ENCODE data around the gene P2RY8. TPM values are rescaled to one million over a fixed set of nuclear protein-coding genes. Genes with fewer than 3 reads are reported as not detected.
"Not testable (repeated sequence)": the region's sequence is repeated elsewhere in the genome, so short reads cannot be mapped to it uniquely, and the experiment has no call there.

Gene P2RY8
- total RNA-seq, 2 experiments from 2014 or later, result 24.7 to 25.5 TPM

GRCh38 chrX:1545776-1546408, 8.9 kb upstream of the P2RY8 start:
- ChIA-PET CTCF (no interaction called here), POLR2A (no interaction called here)

- ChIA-PET POLR2A (no interaction called here), CTCF (no interaction called here)
These were observed 6.2 kb upstream of the P2RY8 start for GRCh38 chrX:1542994-1543725.

GRCh38 chrX:1539146-1539545, 2.2 kb upstream of the P2RY8 start:
- CTCF ChIA-PET, result not testable (repeated sequence)

GRCh38 chrX:1537716-1538090, 718 bp upstream of the P2RY8 start:
- POLR2A ChIA-PET, CTCF ChIA-PET: not testable (repeated sequence)

More at GRCh38 chrX:1539146-1539545, 2.2 kb upstream of the P2RY8 start:
- POLR2A ChIA-PET, result not testable (repeated sequence)

- CTCF ChIA-PET, result no interaction called here
- POLR2A ChIA-PET, result no interaction called here
These were observed 314 bp downstream of the P2RY8 start for GRCh38 chrX:1536712-1537030.

- CTCF ChIA-PET, result no interaction called here
These were observed 1.5 kb downstream of the P2RY8 start for GRCh38 chrX:1535241-1536041.

GRCh38 chrX:1534301-1535168, 2.5 kb downstream of the P2RY8 start:
- CTCF ChIA-PET, result no interaction called here
- POLR2A ChIA-PET, result no interaction called here

More at GRCh38 chrX:1535241-1536041, 1.5 kb downstream of the P2RY8 start:
- POLR2A ChIA-PET, result no interaction called here

- ChIA-PET CTCF (no interaction called here), POLR2A (no interaction called here)
These were observed 3.9 kb downstream of the P2RY8 start for GRCh38 chrX:1533058-1533457.

- POLR2A ChIA-PET, result no interaction called here
- CTCF ChIA-PET, result no interaction called here
These were observed 5.7 kb downstream of the P2RY8 start for GRCh38 chrX:1531096-1531890.

GRCh38 chrX:1529756-1530155, 7.2 kb downstream of the P2RY8 start:
- POLR2A ChIA-PET, result no interaction called here

GRCh38 chrX:1529328-1529727, 7.7 kb downstream of the P2RY8 start:
- CTCF ChIA-PET, result no interaction called here
- POLR2A ChIA-PET, result no interaction called here

More at GRCh38 chrX:1529756-1530155, 7.2 kb downstream of the P2RY8 start:
- CTCF ChIA-PET, result no interaction called here

GRCh38 chrX:1528884-1529203, 8.1 kb downstream of the P2RY8 start:
- ChIA-PET CTCF (no interaction called here), POLR2A (no interaction called here)

GRCh38 chrX:1528186-1528883, 8.7 kb downstream of the P2RY8 start:
- ChIA-PET CTCF (no interaction called here), POLR2A (no interaction called here)

- ChIA-PET POLR2A (no interaction called here), CTCF (no interaction called here)
These were observed 9.5 kb downstream of the P2RY8 start for GRCh38 chrX:1527457-1527856.

GRCh38 chrX:1526565-1526964, 10.4 kb downstream of the P2RY8 start:
- ChIA-PET POLR2A (no interaction called here), CTCF (no interaction called here)

- CTCF ChIA-PET, result no interaction called here
- POLR2A ChIA-PET, result no interaction called here
These were observed 11.2 kb downstream of the P2RY8 start for GRCh38 chrX:1525583-1526355.

GRCh38 chrX:1524874-1525582, 12.0 kb downstream of the P2RY8 start:
- ChIA-PET CTCF (no interaction called here), POLR2A (no interaction called here)

- CTCF ChIA-PET, POLR2A ChIA-PET: not testable (repeated sequence)
These were observed 14.1 kb downstream of the P2RY8 start for GRCh38 chrX:1522905-1523304.
